Measurements from ENCODE around the gene PLAC9.

Gene PLAC9

GRCh38 chr10:80161321-80162083 lies 29.0 kb downstream of the PLAC9 start:
- no peak for DNase-seq

GRCh38 chr10:80163741-80164341 lies 31.3 kb downstream of the PLAC9 start:
- DNase-seq, result no peak

- DNase-seq, result no peak
Observed at GRCh38 chr10:80164596-80164995, 32.1 kb downstream of the PLAC9 start.

GRCh38 chr10:80165173-80165572 lies 32.6 kb downstream of the PLAC9 start:
- no peak for DNase-seq

GRCh38 chr10:80166581-80167470 lies 34.3 kb downstream of the PLAC9 start:
- DNase-seq, result no peak

GRCh38 chr10:80167471-80168161 lies 35.1 kb downstream of the PLAC9 start:
- DNase-seq, result no peak

GRCh38 chr10:80168162-80168511 lies 35.6 kb downstream of the PLAC9 start:
- DNase-seq, result no peak

- peak; percentile 9 for DNase-seq
Observed at GRCh38 chr10:80168679-80169380, 36.3 kb downstream of the PLAC9 start.

- DNase-seq, result no peak
Observed at GRCh38 chr10:80170026-80170425, 37.5 kb downstream of the PLAC9 start.

- DNase-seq, result no peak
Observed at GRCh38 chr10:80170641-80171040, 38.1 kb downstream of the PLAC9 start.

GRCh38 chr10:80171248-80171660 lies 38.7 kb downstream of the PLAC9 start:
- DNase-seq, result no peak

GRCh38 chr10:80172896-80173295 lies 40.4 kb downstream of the PLAC9 start:
- DNase-seq, result no peak

- DNase-seq, result no peak
Observed at GRCh38 chr10:80173466-80173865, 40.9 kb downstream of the PLAC9 start.

GRCh38 chr10:80174641-80175395 lies 42.3 kb downstream of the PLAC9 start:
- DNase-seq, result no peak

GRCh38 chr10:80176526-80176925 lies 44.0 kb downstream of the PLAC9 start:
- no peak for DNase-seq

GRCh38 chr10:80177781-80178636 lies 45.5 kb downstream of the PLAC9 start:
- DNase-seq, result no peak

- DNase-seq, result no peak
Observed at GRCh38 chr10:80182986-80183385, 50.5 kb downstream of the PLAC9 start.

- DNase-seq, result no peak
Observed at GRCh38 chr10:80183436-80183835, 50.9 kb downstream of the PLAC9 start.

- no peak for DNase-seq
Observed at GRCh38 chr10:80184291-80184690, 51.8 kb downstream of the PLAC9 start.

- no peak for DNase-seq
Observed at GRCh38 chr10:80185578-80186299, 53.2 kb downstream of the PLAC9 start.
